Medulla oblongata (tissue), 1 donor: ENCODE measurements around the gene OLA1.

Source experiments
- DNase-seq: peaks from one replicate; pipeline ENCODE4 v3.0.0-alpha.2; 2015; ENCODE audit errors: extremely low spot score

The OLA1 gene

DNA sequence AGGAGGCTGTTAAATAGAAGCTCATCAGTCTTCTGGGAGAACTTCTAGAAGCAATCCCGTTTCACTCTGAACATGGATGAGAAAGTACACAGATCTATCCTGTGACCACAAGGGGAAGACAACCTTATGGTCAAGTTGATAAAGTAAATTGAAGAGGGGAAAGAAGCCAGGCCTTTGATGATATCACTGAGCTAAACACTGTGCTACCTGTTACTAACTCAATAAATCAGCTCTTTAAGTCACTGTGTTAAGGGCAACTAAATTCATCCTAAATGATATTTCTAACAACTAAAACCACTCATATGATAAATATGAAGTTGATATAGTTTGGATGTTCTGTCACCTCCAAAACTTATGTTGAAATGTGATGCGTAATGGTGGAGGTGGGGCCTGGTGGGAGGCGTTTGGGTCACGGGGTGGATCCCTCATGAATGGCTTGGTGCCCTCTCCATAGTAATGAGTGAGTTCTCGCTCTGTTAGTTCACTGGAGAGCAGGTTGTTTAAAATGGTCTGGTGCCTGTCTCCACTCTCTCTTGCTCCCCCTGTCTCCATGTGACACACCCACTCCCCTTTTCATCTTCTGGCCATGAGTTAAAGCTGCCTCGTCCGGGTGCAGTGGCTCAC, 23.6 kb downstream of the OLA1 start:
- DNase-seq = no peak

DNA sequence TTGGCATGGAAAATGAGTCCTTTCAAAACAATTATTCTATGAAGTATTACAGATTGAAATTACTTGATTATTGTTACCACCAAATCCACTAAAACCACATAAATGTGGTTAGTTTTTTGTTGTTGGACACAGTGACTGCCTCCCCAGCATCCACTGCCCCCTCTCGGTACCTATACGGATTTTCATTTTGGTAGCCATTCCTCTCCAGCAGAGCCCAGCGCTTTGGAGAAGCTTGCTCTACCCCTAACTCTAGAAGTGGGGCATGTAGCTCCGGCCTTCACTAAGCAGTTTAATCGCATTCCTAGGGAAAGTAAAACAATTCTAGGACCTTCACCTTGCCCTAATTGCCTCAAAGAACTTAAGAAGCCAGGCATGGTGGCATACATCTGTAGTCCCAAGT, 24.2 kb downstream of the OLA1 start:
- no peak for DNase-seq

DNA sequence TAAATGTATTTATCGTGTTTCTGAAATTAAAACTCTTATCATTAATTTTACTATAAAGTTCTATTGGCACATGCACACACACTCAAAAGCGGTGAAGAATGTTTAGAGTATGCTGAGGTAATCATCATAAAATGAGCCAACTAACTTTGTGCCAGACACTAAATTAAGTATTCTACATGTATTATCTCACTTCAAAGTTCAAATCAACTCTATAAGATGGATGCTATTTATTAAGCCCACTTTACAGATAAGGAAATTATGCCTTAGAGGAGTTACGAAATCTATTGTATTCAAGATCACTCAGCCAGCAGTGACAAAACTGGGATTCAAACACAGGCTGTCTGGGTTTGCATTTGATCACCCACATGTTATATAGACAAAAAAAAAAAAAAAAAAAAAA, 24.9 kb downstream of the OLA1 start:
- no peak for DNase-seq

DNA sequence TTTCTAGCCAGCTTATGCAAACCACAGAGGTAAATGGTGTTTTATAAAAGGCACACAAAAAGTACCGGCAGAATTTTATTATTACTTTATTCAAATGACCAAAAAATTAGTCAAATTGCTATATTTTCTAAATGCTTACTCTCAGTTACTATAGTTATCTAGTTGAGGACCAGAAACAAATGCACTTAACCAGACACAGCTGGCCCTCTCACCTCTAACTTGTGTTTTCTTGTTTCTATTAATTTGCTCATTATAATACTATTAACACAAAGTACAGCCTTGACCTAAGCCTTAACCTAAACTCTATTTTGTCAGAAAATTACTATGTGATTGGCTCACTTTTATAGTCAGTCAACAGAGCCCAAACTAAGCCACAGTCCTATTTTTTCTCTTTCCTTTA, 26.2 kb downstream of the OLA1 start:
- DNase-seq = no peak

DNA sequence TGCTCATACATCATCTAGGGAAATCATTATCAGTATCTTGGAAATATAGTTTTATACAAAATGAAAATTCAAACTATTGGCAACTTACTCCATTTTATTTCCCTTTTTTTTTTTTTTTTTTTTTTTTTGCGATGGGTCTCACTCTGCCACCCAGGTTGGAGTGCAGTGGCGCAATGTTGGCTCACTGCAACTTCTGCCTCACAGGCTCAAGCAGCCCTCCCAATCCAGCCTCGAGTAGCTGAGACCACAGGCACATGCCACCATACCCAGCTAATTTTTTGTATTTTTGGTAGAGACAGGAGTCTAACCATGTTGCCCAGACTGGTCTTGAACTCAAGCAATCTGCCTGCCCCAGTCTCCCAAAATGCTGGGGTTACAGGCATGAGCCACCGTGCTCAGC, 29.0 kb downstream of the OLA1 start:
- DNase-seq = no peak

DNA sequence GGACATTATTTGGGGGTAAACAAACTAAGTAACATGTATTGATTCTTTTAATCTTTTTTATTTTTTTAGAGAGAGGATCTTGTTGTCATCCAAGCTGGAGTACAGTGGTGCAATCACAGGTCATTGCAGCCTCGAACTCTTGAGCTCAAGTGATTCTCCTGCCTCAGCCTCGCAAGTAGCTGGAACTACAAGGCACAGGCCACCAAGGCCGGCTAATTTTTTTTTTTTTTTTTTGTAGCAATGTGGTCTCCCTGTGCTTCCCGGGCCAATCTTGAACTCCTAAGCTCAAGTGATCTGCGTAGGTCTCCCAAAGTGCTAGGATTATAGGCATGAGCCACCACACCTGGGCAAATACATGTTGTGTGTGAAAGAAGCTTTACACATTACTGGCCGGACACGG, 29.6 kb downstream of the OLA1 start:
- DNase-seq = no peak

DNA sequence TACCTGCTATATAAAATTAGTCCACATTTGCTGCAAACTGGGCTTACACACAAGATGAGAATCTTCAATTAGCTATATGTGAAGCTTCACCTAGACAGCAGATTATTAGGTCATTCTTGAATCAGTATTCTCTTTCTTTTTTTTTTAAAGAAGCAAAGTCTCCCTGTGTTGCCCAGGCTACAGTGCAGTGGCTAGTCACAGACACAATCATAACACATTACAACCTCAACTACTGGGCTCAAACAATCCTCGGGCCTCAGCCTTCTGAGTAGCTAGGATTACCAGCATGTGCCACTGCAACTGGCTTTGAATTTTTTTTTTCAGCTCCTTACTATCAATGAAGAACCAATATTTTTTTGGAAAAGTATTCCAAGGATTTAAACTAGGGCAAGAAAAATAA, 30.5 kb downstream of the OLA1 start:
- DNase-seq = no peak

DNA sequence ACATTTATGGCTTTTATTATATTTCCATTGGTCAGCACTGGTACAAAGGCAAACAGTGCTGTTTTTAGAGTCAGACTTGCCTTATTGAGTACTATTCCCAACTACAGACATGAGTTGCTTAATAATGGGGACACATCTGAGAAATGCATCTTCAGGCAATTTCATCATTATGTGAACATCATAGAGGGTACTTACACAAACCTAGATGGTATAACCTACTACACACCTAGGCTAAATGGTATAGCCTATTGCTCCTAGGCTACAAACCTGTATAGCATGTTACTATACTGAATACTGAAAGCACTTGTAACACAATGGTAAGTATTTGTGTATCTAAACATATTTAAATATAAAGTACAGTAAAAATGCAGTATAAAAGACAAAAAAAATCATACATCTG, 36.4 kb downstream of the OLA1 start:
- no peak for DNase-seq

DNA sequence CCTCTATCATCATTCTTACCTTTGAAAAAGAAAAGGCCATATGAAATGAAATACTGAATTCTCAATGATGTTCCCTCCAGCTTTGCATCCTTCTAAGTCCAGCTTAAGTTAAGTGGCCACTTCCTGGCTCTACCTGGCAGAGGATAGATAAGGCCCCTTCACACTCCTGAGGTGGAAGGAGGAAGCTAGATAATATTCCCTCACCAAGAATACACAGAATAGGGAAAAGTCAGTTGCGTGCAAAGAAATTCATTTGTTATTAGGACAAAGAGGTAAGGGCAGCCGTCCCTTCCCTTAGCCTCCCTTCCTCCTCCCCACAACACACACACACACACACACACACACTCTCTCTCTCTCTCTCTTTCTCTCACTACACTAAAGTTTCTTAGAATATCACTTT, 37.5 kb downstream of the OLA1 start:
- DNase-seq = no peak

DNA sequence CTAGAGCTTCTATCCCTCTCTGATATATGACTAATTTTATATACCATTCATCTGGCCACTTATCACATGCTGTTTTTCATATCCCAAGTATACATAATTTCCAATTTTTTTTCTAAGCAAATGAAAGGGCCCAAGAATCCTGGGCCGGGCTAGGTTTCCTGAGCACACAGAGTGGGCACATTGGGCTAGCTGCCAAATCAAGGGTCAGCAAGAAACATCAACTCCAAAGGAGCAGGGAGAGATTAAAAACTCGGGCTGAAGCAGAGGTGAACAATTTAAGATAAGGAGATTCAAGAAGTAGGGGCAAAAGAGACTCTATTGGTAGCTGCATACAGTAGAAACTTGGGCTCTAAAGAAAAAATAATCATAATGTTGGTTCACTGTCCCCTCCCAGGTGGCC, 39.0 kb downstream of the OLA1 start:
- no peak for DNase-seq

DNA sequence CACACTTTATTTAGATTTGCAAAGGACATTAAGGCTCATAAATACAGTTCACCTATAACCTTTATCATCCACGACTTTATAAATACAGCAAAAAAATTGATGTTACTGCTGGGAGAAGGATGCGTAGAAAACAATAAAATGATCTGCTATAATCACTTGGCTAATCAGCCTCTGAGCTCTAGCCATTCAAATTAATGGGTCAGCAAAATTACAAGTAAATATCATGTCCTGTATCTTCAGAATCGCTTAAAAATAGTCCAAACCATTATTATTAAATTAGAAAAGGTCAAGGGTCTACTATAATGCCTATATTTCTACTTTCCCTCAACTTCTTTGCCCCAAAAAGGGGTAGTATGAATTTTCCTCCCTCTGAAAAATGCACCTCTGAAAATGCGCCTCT, 40.3 kb downstream of the OLA1 start:
- DNase-seq = no peak

DNA sequence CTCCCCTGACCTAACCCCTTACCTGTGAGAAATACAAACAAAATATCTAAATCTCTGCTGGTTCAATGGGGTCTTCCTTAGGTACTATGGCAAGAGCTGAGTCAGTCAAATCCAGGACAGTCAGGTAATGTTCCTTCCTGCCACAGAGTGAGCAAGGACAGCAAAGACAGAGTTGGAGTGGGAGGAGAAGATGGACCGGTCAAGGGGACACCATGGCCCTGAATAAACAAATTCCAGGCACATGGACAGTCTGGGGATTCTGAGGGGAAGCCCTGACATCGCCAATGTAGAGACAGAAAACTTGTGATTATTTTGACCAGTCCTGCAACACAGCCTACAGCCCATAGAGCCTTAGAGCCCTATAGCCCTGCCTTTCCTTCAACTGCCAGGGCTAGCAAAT, 42.8 kb downstream of the OLA1 start:
- DNase-seq = no peak

DNA sequence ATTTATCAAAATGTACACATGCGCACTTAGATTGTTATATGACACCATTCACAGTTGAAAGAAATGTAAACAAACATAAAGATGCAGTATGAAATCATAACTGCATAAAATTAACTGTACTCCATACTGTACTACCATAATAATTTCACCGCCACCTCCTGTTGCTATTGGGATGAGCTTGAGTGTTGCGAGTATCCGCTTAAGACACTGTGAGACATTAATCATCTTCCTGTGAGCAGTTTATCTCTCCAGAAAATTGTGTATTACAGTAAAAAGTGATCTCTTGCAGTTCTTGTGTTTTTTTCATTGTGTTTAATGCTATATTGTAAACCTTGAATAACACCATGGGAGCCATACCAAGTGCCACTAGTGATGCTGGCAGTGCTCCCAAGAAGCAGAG, 46.1 kb downstream of the OLA1 start:
- DNase-seq = no peak

DNA sequence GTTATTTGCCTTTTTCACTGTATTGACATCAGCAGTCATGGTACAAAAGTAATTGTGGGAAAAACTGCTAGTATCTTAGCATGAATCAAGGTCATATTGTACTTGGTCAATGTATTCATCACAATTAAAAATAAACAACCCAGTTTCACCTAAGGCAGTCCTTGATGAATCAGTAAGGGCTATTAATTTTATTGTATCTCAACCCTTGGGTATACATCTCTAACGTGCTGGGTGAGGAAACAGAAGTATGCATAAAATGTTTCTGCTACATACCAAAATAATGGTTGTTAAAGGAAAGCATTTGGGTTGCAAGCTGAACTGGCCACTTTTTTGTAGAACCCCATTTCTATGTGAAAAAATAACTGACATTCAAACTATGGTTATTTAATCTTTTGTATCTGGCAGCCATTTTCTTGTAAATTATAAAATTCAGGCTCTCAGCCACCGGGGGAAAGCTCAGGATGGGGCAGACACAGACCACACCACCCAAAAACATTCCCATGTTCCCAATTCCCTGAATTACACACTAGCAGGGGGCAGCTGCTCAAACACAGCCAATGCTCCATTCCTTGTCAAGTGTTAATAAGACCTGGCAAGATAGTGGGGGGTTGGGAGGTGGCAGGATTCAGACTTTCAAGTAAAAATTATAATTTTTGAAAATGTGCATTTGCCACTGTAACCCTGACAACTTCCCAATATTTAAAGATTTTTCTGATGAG, 49.3 kb downstream of the OLA1 start:
- DNase-seq = no peak

DNA sequence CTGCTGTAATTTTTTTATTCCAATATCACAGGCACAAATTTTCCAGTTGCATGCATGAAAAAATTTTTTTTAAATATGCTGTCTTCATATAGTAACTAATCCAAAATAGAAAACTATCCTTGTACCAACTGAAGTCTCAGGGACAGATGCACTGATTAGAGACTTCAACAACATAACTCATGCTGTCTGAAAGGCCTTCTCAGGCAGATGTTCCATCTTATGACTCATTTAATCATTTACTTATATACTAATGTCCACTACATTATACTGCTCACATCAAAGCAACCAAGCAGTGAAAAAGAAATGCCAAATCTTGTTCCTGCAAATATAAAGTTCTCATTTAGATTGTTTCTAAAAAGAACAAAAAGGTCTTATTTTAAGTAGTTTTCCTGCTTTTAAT, 53.1 kb downstream of the OLA1 start:
- DNase-seq = no peak

DNA sequence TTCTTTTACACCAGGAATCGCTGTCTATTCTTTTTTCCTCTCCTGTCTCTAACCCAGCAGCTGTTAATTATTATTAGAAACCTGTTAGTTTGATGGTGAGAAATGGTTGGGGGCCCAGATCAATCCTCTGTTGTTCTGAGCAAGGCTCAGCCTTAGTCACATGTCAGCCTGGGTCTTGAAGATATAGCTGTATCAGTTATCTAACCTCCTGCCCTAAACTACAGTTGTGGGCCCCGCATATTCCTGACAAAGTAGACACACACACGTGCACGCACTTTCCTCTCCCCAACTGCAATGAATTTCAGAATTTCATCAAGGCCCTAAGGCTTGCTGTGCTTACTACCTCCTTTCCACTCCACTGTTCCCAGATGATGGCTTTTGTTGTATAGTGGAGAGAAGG, 54.6 kb downstream of the OLA1 start:
- DNase-seq = no peak

DNA sequence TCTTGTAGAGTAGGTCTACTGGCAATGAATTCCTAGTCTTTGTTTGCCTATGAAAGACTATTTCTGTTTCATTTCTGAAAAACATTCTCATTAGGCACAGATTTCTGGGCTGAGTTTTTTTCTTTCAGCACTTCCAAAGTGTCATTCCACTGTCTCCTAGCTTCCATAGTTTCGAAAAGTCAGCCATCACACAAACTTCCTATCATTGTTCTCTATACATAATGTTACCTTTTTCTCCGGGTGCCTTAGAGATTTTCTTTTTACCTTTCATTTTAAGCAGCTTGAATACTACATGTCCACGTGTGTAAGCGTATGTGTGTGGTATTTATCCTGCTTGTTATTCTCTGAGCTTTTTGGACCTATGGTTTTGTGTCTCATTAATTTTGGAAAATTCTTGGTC, 55.7 kb downstream of the OLA1 start:
- no peak for DNase-seq

DNA sequence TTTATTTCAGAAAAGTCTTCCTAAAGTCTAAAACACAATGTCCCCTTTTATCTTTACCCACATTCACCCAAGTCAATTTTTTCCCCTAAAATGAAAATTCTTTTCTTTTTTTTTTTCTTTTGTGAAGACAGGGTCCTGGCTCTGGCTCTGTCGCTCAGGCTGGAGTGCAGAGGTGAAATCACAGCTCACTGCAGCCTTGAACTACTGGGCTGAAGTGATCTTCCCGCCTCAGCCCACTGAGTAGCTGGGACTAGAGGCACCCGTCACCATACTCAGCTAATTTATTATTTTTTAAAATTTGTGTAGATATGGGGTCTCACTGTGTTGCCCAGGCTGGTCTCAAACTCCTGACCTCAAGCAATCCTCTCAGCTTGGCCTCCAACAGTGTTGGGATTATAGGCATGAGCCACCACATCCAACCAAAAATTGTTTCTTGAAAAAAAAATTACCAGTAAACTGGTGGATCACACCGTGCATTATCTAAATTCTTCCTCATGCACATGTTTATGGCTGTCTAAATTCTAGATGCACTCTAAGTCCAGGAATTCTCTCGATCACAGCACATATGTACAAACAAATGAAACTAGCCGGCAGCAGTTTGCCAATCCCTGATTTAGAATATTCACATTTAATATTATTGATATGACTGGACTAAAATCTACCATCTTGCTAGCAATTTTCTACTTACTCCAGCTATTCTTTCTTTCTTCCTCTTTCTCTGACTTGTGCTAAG, 56.8 kb downstream of the OLA1 start:
- no peak for DNase-seq

DNA sequence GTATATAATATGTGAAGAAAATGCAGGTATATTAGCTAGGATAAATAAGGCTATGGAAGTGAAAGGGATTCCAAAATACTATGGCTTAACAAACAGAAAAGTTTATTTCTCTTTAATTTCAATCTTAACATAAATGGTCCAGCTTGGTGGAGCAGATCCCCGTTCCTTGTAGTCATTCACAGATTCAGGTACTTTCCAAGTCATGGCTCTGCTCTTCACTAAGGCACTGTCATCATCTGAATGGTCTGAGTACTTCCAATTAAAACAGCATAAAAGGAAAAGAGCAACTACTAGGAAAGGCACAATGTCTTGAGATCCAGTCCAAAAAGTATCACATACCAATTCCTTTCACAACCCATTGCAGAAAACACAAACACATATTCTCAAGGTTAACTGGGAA, 63.4 kb downstream of the OLA1 start:
- DNase-seq = no peak

DNA sequence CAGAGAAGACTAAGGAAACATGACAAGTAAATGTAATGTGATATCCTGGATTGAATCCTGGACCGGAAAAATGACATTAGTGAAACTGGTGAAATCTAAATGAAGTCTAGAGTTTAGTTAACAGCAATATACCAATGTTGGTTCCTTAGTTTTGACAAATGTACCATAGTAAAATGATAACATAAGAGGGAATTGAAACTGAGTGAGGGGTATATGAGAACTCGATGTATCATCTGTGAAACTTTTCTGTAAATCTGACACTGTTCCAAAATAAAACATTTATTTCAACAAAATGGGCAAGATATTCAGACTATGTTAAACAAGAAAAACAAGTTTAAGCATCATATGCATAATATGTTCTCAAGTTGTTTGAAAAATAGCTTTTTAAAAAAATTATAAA, 63.8 kb downstream of the OLA1 start:
- DNase-seq = no peak

DNA sequence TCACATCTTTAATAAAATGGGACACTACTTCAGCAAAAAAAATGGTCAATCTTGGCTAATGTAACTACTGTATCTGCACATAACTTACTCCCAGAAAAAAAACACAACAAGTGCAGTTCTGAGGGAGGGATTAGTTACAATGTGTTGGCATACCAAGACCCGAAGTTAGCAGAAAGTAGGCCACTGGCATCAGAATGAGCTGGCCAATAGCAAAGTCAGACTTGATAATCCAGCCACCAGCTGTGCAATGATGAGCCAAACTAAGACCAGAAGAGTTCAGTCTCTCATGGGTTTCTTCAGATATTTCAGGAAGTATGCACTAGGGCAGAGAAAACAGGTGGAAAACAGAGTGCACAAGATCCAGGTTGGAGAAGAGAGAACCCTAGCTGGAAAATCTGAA, 65.3 kb downstream of the OLA1 start:
- no peak for DNase-seq

DNA sequence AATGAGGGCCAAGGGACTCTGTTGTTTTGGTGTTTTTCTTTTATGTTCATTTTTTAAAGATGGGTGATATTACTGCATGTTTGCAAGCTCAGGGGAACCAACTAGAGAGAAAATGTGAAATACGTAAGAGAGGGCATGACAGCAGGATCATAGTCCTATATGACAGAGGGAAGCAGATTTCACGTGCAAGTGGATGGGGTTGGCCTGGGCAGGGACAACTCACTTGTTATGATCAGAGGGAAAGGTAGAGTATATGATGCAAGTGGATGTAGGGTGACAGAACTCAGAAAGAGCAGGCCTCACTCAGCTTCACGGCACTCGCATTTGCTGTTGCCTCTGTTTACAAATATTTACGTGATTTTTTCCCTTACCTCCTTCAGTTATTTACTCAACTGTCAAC, 67.0 kb downstream of the OLA1 start:
- no peak for DNase-seq

DNA sequence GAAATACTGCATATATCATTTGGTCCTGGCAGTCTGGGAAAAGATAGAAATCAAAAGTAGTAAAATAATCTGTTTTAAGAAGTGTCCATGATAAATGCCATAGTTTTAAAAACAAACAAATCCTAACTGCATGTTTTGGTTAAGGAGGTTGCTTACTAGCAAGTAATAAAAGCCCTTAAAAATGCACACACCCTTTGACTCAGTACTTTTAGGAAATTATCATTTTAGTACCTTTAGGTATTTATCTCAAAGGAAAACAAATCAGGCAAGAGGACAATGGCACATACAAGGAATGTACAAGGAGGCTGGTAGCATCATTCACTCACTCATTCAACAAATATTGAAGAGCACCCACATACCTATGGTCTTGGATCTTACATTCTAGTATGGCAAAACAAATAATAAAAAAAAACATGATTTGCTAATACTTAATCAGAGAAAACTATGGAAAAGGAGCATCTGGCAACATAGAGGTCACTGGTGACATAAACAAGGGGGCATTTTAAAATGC, 67.6 kb downstream of the OLA1 start:
- DNase-seq = no peak
